HEK293T (cell line): ENCODE data around the gene OR10K2.

Experiments used
- BHLHE40 ChIP-seq: fragments of 450-650 bp; IDR thresholded peaks from 2 replicates; pipeline ENCODE4 v1.6.1; 2016; ENCODE audit warnings: mild to moderate bottlenecking, moderate library complexity, borderline replicate concordance
- ELF4 ChIP-seq: fragments of 450-650 bp; IDR thresholded peaks from 2 replicates; pipeline ENCODE4 v1.6.1; 2017; ENCODE audit warnings: antibody characterized with exemption
- FOXK2 ChIP-seq: fragments of 450-650 bp; IDR thresholded peaks from 2 replicates; pipeline ENCODE4 v1.6.1; 2016; ENCODE audit warnings: mild to moderate bottlenecking
- SUZ12 ChIP-seq: fragments of 450-650 bp; IDR thresholded peaks from 2 replicates; pipeline ENCODE4 v1.6.1; 2016; ENCODE audit warnings: mild to moderate bottlenecking
- ZNF384 ChIP-seq: fragments of 450-650 bp; IDR thresholded peaks from 2 replicates; pipeline ENCODE4 v1.6.1; 2016

DNA sequence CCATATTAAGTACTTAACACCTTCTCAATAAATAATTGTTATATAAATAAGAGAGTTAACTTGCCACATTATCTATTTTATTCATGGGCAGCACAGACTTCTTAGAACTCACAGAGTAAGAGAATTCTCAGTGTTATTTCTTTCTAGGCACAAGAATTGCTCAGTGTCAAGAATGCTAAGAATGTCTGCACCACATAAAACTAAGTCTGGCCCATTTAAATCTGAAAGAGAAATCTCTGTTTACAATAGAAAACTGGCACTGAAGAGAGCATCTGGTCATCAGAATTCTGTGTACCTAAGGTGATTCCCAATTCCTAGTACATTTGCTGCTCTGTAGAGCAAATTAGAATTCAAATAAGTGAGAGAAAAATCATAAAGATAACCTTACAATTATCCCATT, 3.8 kb downstream of the OR10K2 start:
- no peak for TF ChIP-seq ZNF384
- no peak for TF ChIP-seq BHLHE40
- TF ChIP-seq ELF4: no peak
- TF ChIP-seq FOXK2: no peak
- TF ChIP-seq SUZ12: no peak
